Stimulated activated CD4-positive, alpha-beta T cell treated with anti-CD3 and anti-CD28 coated beads, Interleukin-2, amount 100 ng/mL, for 24 hours (primary cell): Measurements from ENCODE around the gene MRPL37.
"Not testable (repeated sequence)": the region's sequence is repeated elsewhere in the genome, so short reads cannot be mapped to it uniquely, and the experiment has no call there.

ENCODE experiments used
- DNase-seq, 2 donors: peaks; one replicate each; pipeline ENCODE4 v3.0.0-alpha.2; 2020

MRPL37 gene

GRCh38 chr1:54172614-54173599 is 27.1 kb upstream of the MRPL37 start:
- no peak for DNase-seq

- DNase-seq: no peak
Measured at GRCh38 chr1:54173681-54174080, 26.3 kb upstream of the MRPL37 start.

- DNase-seq: no peak
Measured at GRCh38 chr1:54174106-54174505, 25.9 kb upstream of the MRPL37 start.

GRCh38 chr1:54176621-54177327 is 23.2 kb upstream of the MRPL37 start:
- no peak for DNase-seq

GRCh38 chr1:54177726-54178125 is 22.2 kb upstream of the MRPL37 start:
- DNase-seq: no peak

DNA sequence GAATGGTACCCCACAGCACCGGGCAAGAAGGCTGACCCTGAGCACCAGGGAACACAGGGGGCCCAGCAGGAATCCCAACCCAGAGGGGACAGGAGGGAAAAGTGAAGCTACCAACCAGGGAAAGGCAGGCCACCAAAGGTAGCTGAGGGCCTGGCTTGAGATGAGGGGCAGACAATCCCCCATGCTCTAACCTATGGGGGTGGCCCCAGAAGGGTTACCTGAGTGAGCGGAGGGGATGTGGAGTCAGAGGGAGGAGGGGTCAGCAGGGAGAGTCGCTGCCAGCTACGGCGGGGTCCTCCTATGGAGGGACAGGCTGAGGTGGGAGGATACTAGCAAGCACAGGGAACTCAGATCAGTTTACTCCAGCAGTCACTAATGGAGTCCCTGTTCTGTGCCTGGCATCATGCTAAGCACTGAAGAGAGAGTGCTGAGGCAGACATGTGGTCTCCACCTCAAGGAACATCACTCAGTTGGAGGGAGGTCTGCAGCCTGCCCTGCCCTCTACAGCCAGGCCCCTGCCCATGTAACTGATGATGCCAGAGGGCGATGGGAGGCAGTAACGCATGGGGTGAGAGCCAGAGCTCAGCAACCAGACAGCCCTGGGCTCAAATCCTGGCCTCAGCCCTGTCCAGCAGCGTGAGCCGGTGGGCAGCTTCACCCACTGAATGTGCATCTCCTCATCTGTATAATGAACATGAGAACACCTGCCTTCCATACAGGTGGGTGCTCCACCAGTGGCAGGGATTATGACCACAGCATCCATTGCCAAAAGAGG is 21.5 kb upstream of the MRPL37 start:
- DNase-seq: no peak

GRCh38 chr1:54180701-54181360 is 19.1 kb upstream of the MRPL37 start:
- no peak for DNase-seq

DNA sequence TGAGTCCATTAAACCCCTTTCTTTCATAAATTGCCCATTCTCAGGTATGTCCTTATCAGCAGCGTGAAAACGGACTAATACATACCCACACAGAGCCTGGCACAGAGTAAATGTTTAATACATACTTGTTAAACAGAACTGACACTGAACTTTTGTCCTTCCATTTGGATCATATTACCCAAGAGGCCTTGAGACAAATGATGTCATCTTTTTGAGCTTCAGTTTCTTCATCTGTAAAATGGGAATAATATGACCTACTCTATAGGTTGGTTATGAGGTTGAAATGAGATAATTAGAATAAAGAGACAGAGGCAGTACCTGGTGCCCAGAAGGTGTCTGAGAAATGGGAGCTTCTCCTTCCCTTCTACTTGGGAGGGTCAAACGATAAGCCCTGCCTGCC is 13.9 kb upstream of the MRPL37 start:
- no peak for DNase-seq

DNA sequence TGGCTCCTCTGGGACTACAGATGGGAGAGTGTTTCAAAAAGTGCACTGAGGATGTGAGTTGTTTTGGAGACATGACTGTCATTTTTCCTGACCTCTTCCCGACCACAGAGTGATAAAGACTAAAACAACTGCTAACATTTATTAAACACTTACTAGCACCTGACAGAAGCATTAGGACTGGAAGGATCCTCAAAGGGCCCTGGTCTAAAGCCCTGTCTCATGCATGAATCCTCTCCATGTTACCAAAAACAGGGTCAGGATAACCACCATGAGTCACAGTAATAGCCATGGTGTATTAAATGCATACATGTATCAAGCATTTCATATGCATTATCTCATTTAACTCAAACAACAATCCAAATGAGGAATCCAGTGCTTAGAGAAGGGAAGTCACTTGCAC is 11.7 kb upstream of the MRPL37 start:
- no peak for DNase-seq

- no peak for DNase-seq
Measured at GRCh38 chr1:54190526-54190925, 9.4 kb upstream of the MRPL37 start.

GRCh38 chr1:54191525-54191924 is 8.4 kb upstream of the MRPL37 start:
- no peak for DNase-seq

GRCh38 chr1:54193453-54193852 is 6.5 kb upstream of the MRPL37 start:
- no peak for DNase-seq

DNA sequence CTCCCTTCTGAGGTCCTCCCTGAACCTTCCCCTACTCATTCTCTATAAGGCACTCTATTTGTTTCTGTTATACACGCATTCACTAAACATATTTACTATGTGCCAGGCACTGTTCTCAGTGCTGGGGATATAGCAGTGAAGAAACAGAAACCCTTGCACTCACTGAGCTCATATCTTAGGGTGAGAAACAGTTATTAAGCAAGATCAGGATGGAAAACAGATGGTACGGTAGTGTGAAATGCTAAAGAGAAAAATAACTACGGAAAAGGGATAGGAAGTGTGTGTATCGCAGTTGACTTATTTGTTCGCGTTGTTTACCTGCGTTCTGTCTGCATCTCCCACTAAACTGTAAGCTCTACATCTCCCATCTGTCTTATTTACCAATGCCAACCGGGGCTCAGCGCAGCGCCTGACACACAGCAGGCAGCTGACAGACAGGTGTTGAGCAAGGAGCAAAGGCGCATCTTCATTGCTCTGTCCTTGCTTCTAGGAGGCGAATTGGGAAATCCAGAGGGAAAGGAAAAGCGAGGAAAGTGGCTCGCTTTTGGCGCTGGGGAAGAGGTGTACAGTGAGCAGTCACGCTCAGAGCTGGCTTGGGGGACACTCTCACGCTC is 709 bp upstream of the MRPL37 start:
- DNase-seq: no peak

DNA sequence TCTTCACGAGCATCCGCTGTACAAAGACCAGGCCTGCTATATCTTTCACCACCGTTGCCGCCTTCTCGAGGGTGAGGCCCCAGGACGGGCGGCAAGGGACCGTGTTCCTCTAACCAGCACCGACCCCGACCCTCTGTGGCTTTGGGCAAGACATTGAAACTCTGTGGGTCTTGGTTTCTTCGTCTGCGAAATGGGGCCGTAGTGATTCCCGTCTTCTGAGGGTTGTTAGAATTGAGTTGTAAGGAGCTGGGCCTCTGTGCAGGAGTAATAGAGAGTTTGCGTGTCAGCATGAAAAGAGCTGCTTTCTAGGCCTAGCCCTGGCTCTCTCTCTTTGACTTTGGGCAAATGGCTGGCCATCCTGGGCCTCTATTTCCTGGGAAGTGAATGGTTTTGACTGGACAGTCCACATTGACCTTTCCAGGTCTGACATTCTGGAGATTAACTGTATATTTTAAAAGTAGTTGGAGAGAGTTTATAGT is 591 bp downstream of the MRPL37 start:
- DNase-seq: peak in 1 of 2 donors; percentile 31

- DNase-seq: no peak
Measured at GRCh38 chr1:54204199-54204598, 4.2 kb downstream of the MRPL37 start.

- DNase-seq: no peak
Measured at GRCh38 chr1:54207287-54207686, 7.3 kb downstream of the MRPL37 start.

- not testable (repeated sequence) for DNase-seq
Measured at GRCh38 chr1:54207896-54208295, 7.9 kb downstream of the MRPL37 start.

DNA sequence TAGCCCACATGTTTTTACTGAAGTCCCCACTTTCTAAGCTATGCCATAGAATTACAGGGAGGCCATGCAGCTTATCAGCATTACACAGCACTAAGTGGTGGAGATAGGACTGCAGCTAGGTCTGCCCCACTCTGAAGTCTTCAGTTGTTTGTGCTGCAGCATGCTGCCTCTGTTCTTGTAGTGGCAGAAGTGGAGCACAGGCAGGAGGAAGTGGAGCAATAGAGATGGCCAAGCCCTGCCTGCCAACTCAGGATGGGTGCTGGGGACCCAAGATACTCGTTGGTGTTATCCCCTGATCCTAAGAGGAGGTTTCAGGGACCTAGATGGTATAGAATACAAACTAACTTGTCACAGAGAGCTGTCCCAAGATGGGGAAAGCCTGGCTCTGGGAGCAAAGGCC is 12.9 kb downstream of the MRPL37 start:
- no peak for DNase-seq

DNA sequence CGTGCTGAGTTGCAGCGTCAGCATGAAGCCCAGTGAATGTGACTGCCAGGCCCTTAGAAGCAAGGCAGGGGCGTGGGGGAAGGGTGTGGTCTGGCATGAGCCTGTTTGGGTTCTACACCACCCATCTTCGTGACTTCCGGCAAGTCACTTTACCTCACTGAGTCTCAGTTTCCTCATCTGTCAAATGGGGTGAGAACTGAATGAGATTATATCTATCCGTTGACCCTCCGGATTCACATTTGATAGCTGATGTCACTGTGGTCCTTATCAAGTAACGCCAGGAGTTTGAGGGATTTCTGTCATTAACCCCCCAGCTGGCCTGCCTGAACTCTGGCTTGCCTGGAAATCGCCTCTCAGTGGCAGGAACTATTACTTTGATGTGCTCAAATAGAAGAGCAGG is 15.6 kb downstream of the MRPL37 start:
- no peak for DNase-seq

GRCh38 chr1:54218883-54219687 is 19.1 kb downstream of the MRPL37 start:
- DNase-seq: no peak

GRCh38 chr1:54219688-54220003 is 19.7 kb downstream of the MRPL37 start:
- no peak for DNase-seq
